NCI-H82 treated with DMSO at 0.1 percent for 48 hours (cell line): ENCODE measurements around the gene SGSM1.

Experiments used
- DNase-seq: peaks from one replicate; lab custom pipeline; 2025; ENCODE audit not compliant: unreplicated experiment; lab: John Stamatoyannopoulos, UW

SGSM1 gene

GRCh38 chr22:24803064-24803542 lies 2.9 kb upstream of the SGSM1 start:
- no peak for DNase-seq

DNA sequence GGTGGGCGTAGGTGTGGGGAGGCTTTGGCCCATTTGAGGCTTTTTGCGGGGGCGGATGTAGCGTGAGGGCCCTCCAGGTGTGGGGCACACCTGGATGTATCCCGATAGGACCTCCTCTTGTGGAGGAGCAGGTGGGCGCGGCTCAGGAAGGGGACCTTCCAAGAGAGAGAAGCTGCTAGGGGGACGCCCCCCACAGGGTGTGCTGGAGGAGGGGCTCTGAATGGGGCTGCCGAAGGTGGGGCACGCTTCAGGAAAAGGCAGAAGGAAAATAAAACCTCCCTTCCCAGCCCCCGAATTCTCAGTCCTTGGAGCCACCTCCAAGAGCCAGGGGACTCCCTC lies 621 bp downstream of the SGSM1 start:
- DNase-seq: no peak

- DNase-seq: no peak
These were observed 1.4 kb downstream of the SGSM1 start for GRCh38 chr22:24807284-24807950.

DNA sequence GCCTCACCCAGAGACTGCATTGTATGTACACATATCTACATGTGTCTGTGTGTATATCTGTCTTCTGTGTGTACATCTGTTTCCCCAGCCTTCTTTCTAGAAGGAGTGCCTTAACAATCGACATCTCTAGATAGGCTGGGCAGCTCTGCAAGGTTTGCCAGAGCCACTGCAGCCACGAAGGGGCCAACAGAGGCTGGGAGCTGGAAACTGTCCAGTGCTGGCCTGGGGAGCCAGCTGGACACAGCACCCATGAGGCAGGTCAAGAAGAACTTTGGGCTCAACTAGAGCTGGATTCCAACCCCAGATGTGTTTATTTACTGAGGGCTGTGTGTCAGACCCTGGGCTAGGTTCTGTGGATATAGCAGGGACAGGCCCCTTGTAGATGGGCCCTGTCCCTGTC lies 3.3 kb downstream of the SGSM1 start:
- no peak for DNase-seq

- DNase-seq: no peak
These were observed 4.2 kb downstream of the SGSM1 start for GRCh38 chr22:24810043-24810749.

- DNase-seq: no peak
These were observed 7.2 kb downstream of the SGSM1 start for GRCh38 chr22:24812950-24813775.

DNA sequence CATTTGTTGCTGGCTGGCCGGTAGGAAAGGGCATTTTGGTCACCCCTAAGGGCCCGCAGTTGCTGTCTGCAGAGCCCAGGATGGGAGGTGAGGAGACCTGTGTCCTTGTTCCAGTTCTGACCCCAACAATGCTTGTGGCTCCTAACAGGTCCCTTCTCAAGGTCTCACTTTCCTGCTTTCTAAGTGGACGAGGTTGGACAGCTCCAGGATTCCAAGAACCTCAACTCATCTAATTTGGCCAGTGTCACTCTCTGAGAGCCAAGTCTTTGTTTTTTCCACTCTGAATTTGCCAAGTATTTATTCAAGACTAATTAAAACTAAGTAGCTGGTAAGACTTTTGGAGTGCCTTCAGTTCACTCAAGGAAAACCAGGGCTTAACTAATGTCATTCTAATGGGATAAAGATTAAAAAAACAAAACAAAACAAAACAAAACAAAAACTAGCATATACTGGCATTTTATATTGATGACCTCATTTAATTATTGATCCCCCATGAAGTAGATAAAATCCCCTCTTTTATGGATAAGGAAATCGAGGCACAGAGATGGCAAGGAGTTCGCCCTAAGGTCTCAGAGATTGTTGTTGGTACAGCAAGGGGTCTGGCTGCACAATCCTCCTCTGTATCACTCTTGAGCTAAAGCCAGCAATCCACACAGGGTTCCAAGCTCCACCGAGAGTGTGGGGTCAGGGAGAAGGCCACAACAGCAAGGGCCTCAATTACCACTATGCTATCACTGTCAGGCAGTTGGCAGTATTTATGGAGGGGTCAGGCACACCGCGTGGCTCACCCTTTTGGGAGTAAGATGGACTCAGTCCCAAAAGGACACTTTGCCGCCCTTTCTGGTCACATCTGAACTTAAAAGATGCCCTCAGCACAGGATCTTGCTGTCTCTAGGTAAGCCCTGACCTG lies 8.1 kb downstream of the SGSM1 start:
- no peak for DNase-seq

- DNase-seq: no peak
These were observed 10.8 kb downstream of the SGSM1 start for GRCh38 chr22:24816806-24817205.

- DNase-seq: no peak
These were observed 13.5 kb downstream of the SGSM1 start for GRCh38 chr22:24819487-24819886.

GRCh38 chr22:24819911-24820461 lies 14.0 kb downstream of the SGSM1 start:
- no peak for DNase-seq

GRCh38 chr22:24822471-24822870 lies 16.5 kb downstream of the SGSM1 start:
- DNase-seq: no peak

DNA sequence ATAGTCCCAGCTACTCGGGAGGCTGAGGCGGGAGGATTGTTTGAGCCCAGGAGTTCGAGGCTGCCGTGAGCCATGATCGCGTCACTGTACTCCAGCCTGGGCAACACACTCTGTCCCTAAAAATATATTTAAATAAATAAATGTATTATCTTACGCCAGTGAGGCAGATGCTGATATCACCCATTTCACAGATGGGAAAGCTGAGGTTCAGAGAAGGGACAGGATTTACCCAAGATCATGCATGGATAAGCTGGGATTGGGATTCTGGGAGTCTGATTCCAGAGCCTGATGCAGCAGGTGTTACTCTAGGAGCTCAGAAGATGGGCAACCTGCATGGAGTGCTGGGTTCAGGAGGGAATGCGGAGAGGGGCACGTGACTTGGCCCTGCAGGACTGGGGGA lies 17.8 kb downstream of the SGSM1 start:
- DNase-seq: no peak

- DNase-seq: no peak
These were observed 18.2 kb downstream of the SGSM1 start for GRCh38 chr22:24824250-24824649.

DNA sequence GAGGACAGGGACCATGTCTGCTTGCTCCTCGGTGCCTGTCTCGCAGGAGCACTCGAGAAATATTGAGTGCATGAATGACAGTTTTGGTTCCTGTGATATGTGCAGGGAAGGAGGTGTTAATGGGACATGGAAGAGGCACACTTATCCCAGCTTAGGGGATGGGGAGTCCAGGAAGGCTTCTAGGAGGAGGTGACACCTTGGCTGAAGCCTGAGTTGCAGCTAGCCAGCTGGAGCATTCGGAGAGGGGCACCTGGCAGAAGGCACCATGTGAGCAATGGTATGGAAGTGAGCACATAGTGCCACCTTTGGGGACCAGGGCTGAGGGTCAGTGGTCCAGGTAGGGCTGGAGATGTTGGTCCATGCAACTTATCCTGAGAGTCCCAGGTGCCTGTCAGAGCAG lies 18.9 kb downstream of the SGSM1 start:
- DNase-seq: no peak

DNA sequence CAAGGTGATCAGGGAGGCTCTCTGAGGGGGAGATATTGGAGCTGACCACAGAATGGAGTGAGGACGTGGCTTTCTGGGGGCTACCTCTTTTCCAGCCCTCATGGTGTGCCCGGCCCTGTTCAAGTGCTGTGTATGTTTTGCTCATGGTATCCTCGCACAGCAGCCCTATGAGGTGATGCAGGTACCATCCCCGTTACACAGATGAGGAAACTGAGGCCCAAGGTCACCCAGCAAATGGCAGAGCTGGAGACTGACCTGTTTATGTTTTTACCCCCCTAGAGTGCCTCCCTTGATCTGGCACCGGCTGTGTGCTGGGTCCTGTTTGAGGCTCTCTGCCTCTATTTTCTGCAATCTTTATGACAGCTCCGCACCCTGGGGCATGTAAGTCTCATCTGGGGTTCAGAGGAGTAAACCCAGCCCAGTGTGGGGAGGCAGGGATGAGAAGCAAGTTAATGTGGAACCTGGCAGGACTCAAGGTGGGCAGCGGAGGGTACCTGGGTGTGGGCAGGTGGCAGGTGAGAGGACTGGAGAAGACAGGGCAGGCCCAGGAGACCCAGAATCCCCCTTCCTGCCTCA lies 20.8 kb downstream of the SGSM1 start:
- no peak for DNase-seq

GRCh38 chr22:24827296-24827695 lies 21.3 kb downstream of the SGSM1 start:
- no peak for DNase-seq

DNA sequence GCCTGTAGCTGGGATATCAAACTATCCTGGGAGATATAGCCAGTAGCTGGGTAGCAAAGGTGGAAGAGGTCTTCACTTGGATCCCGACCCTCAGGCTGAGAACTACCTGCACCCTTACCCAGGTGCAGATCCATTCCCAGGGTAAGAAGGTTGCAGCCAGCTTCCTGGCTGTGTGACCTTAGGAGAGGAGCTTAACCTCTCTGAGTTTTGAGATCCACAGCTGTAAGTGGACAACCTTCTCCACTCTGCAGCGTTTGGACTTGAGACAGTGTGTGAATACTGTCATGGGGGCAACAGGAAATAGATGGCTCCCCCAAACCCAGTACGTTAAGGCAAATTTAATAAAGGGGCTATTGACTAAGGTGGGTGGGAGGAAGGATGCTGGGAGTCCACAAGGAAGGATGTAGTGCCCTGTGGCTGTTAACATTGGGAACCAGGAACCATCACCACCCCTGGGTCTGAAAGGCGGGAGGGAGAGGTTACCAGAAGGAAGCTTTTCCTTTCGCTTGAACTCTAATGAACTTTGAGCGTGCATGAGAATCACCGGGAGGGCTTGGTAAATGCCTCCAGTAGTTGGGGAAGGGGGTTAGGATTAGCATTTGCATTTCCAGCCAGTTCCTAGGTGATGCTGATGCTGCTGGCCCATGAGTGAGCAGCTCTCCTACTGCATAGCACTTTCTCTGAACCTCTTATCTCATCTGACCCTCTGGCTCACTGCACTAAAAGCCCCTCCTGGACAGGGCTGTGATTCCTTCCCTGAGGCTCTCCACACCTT lies 24.4 kb downstream of the SGSM1 start:
- DNase-seq: no peak

DNA sequence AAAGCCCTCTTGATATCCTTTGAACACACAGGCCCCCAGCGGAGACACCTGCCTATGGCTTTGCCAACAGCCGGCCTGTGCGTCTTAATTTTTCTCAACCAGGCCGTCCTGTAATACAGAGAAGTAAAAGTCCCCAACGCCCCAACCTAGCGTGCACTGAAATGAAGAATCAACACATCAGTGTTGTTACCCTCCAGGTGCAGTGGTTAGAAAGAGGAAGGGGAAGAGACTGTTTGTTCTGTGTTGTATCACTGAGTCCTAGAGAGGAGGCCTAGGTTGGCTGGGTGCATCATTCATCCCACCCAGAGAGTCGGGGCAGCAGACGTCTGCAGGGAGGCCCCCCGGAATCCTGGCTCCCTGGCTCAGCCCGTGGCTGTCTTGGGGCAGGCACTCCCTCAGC lies 25.7 kb downstream of the SGSM1 start:
- no peak for DNase-seq

GRCh38 chr22:24833881-24834495 lies 28.0 kb downstream of the SGSM1 start:
- DNase-seq: no peak
